ENCODE measurements around the gene EIF2S2.

Gene EIF2S2

GRCh38 chr20:34076952-34077351, 35.1 kb downstream of the EIF2S2 start:
- no peaks in the 10 kb centered on the region for H3K4me1 ChIP-seq (ENCODE audit: control insufficient read depth in 1 of 2, insufficient read depth in 1 of 2, low read depth in 1 of 2, low read length in 1 of 2)
- H3K36me3 ChIP-seq, result peaks cover 100% of the 10 kb centered on the region
- no peak for TF ChIP-seq CTCF (IDR thresholded peaks at IDR 0.05)
- no peaks in the 10 kb centered on the region for H3K9me3 ChIP-seq
- no peaks in the 10 kb centered on the region for H3K27me3 ChIP-seq
- H3K4me3 ChIP-seq (ENCODE audit: low read depth in 1 of 2, low read length in 1 of 2), result no peak overlapping the region
- no peak overlapping the region for H3K27ac ChIP-seq

GRCh38 chr20:34075647-34076046, 36.4 kb downstream of the EIF2S2 start:
- Histone ChIP-seq H3K4me3 (ENCODE audit: low read depth in 1 of 2, low read length in 1 of 2) (no peak overlapping the region), H3K9me3 (no peaks in the 10 kb centered on the region), H3K36me3 (peaks cover 91% of the 10 kb centered on the region), H3K27me3 (no peaks in the 10 kb centered on the region), H3K4me1 (ENCODE audit: control insufficient read depth in 1 of 2, insufficient read depth in 1 of 2, low read depth in 1 of 2, low read length in 1 of 2) (no peaks in the 10 kb centered on the region), H3K27ac (no peak overlapping the region)
- TF ChIP-seq CTCF (IDR thresholded peaks at IDR 0.05), result no peak

- Histone ChIP-seq H3K4me3 (ENCODE audit: low read depth in 1 of 2, low read length in 1 of 2) (no peak overlapping the region), H3K36me3 (peaks cover 83% of the 10 kb centered on the region), H3K4me1 (ENCODE audit: control insufficient read depth in 1 of 2, insufficient read depth in 1 of 2, low read depth in 1 of 2, low read length in 1 of 2) (peaks cover 6 to 8% of the 10 kb centered on the region in 2 experiments), H3K9me3 (no peaks in the 10 kb centered on the region), H3K27ac (no peak overlapping the region), H3K27me3 (no peaks in the 10 kb centered on the region)
- TF ChIP-seq CTCF (IDR thresholded peaks at IDR 0.05), result no peak
These were observed 37.8 kb downstream of the EIF2S2 start for GRCh38 chr20:34074101-34074760.

GRCh38 chr20:34072778-34073177, 39.3 kb downstream of the EIF2S2 start:
- Histone ChIP-seq H3K36me3 (peaks cover 76% of the 10 kb centered on the region), H3K27me3 (no peaks in the 10 kb centered on the region), H3K27ac (no peak overlapping the region), H3K4me3 (ENCODE audit: low read depth in 1 of 2, low read length in 1 of 2) (no peak overlapping the region), H3K9me3 (no peaks in the 10 kb centered on the region), H3K4me1 (ENCODE audit: control insufficient read depth in 1 of 2, insufficient read depth in 1 of 2, low read depth in 1 of 2, low read length in 1 of 2) (peaks cover 6 to 14% of the 10 kb centered on the region in 2 experiments)
- no peak for TF ChIP-seq CTCF (IDR thresholded peaks at IDR 0.05)

- H3K4me3 ChIP-seq (ENCODE audit: low read depth in 1 of 2, low read length in 1 of 2), result no peak overlapping the region
- H3K36me3 ChIP-seq, result peaks cover 68% of the 10 kb centered on the region
- TF ChIP-seq CTCF (IDR thresholded peaks at IDR 0.05), result no peak
- H3K4me1 ChIP-seq (ENCODE audit: control insufficient read depth in 1 of 2, insufficient read depth in 1 of 2, low read depth in 1 of 2, low read length in 1 of 2), result peaks cover 6 to 14% of the 10 kb centered on the region in 2 experiments
- H3K27me3 ChIP-seq, result no peaks in the 10 kb centered on the region
- no peak overlapping the region for H3K27ac ChIP-seq
- H3K9me3 ChIP-seq, result no peaks in the 10 kb centered on the region
These were observed 40.0 kb downstream of the EIF2S2 start for GRCh38 chr20:34072076-34072475.
